Ascending aorta (tissue), 2 donors: ENCODE results near the gene ADARB1. TPM values are rescaled to one million over a fixed set of nuclear protein-coding genes. Genes with fewer than 3 reads are reported as not detected.
"Not testable (repeated sequence)": the region's sequence is repeated elsewhere in the genome, so short reads cannot be mapped to it uniquely, and the experiment has no call there.

Experiments
- DNase-seq, 2 donors: peaks; one replicate each; pipeline ENCODE4 v3.0.0-alpha.2; 2019; ENCODE audit warnings: low spot score in 2 of 2
- H3K27ac ChIP-seq, 2 donors: fragments of 200-600 bp; sonication (generic); one replicate each; pipeline ENCODE4 v1.5.1; 2016 to 2017; ENCODE audit warnings: mild to moderate bottlenecking in 1 of 2
- H3K27me3 ChIP-seq: fragments of 200-600 bp; sonication (generic); one replicate; pipeline ENCODE4 v1.5.1; 2017
- H3K36me3 ChIP-seq, 2 donors: fragments of 200-600 bp; sonication (generic); one replicate each; pipeline ENCODE4 v1.5.1; 2016
- H3K4me1 ChIP-seq, 2 donors: fragments of 200-600 bp; sonication (generic); one replicate each; pipeline ENCODE4 v1.5.1; 2016 to 2017; ENCODE audit warnings: mild to moderate bottlenecking in 1 of 2
- H3K4me3 ChIP-seq, 2 donors: fragments of 200-600 bp; sonication (generic); one replicate each; pipeline ENCODE4 v1.5.1; 2016 to 2017; ENCODE audit warnings: mild to moderate bottlenecking in 1 of 2
- H3K9me3 ChIP-seq, 2 donors: fragments of 200-600 bp; sonication (generic); one replicate each; pipeline ENCODE4 v1.5.1; 2016
- CTCF ChIP-seq, 3 experiments: fragments of 200-600 bp in 2 of 3; fragments of 450-650 bp in 1 of 3; sonication (generic) in 2 of 3; IDR thresholded peaks; one replicate each; pipeline ENCODE4 v1.5.1; 2016 to 2019; ENCODE audit warnings: antibody characterized with exemption in 3 of 3, mild to moderate bottlenecking in 1 of 3, moderate library complexity in 1 of 3
- intact Hi-C: fragments of 100-400 bp; cut with DNase I; formaldehyde crosslinking; loops from one replicate; pipeline ENCODE4 v1.15.1; 2023
- total RNA-seq: library from RNA; depleted of rRNA; stranded (reverse); fragments of >200 nt; gene quantifications from one replicate; pipeline ENCODE4 v1.1.0, GENCODE V29; 2016

ADARB1 gene
- total RNA-seq: 82.9 TPM

GRCh38 chr21:45074048-45074817 lies at the start of gene ADARB1:
Gene ADARB1, plus strand, starts transcription at chr21:45074580. Its CDS starts 97,077 bp downstream, at chr21:45171657.
- H3K27ac ChIP-seq: peak within 1 kb of the TSS; percentile 91
- intact Hi-C loops: loop anchor here (2.0 to 5.0 kb wide), 3 partner anchors 23 to 72 kb away; no protein-coding TSS in a partner anchor
- peak within 1 kb of the TSS; percentile 81 to 98 for H3K4me3 ChIP-seq
- no peak for TF ChIP-seq CTCF (IDR thresholded peaks at IDR 0.05)
- no peaks in the 10 kb centered on the region for H3K27me3 ChIP-seq
- no peaks in the 10 kb centered on the region for H3K9me3 ChIP-seq
- DNase-seq: peak in 1 of 2 donors; percentile 74
- H3K36me3 ChIP-seq: no peaks in the 10 kb centered on the region
- peaks cover 1 to 21% of the 10 kb centered on the region in 2 donors for H3K4me1 ChIP-seq

GRCh38 chr21:45026066-45026745 lies 48.2 kb upstream of the ADARB1 start:
- intact Hi-C loops: no loop called here
- TF ChIP-seq CTCF (IDR thresholded peaks at IDR 0.05): peak in 1 of 3 experiments; percentile 10
- Histone ChIP-seq H3K4me3 (no peak overlapping the region), H3K36me3 (no peaks in the 10 kb centered on the region), H3K9me3 (peaks cover 0 to 9% of the 10 kb centered on the region in 2 donors), H3K4me1 (peaks cover 20 to 32% of the 10 kb centered on the region in 2 donors), H3K27me3 (no peaks in the 10 kb centered on the region), H3K27ac (peak overlapping the region; percentile 87 to 90)
- DNase-seq: peak; percentile 12 to 81

GRCh38 chr21:45026826-45027225 lies 47.6 kb upstream of the ADARB1 start:
- no peak for TF ChIP-seq CTCF (IDR thresholded peaks at IDR 0.05)
- Histone ChIP-seq H3K9me3 (peaks cover 0 to 9% of the 10 kb centered on the region in 2 donors), H3K4me3 (no peak overlapping the region), H3K27me3 (no peaks in the 10 kb centered on the region), H3K27ac (peak overlapping the region; percentile 87 to 90), H3K36me3 (no peaks in the 10 kb centered on the region), H3K4me1 (peaks cover 26 to 38% of the 10 kb centered on the region in 2 donors)
- no peak for DNase-seq
- intact Hi-C loops: no loop called here

GRCh38 chr21:45027241-45028196 lies 46.9 kb upstream of the ADARB1 start:
- H3K27ac ChIP-seq: peak overlapping the region; percentile 87 to 90
- no peak for TF ChIP-seq CTCF (IDR thresholded peaks at IDR 0.05)
- no peak overlapping the region for H3K4me3 ChIP-seq
- peak in 1 of 2 donors; percentile 5 for DNase-seq
- no peaks in the 10 kb centered on the region for H3K36me3 ChIP-seq
- H3K9me3 ChIP-seq: peaks cover 0 to 9% of the 10 kb centered on the region in 2 donors
- intact Hi-C loops: no loop called here
- no peaks in the 10 kb centered on the region for H3K27me3 ChIP-seq
- peaks cover 30 to 45% of the 10 kb centered on the region in 2 donors for H3K4me1 ChIP-seq

- H3K36me3 ChIP-seq, H3K27me3 ChIP-seq, H3K9me3 ChIP-seq, intact Hi-C loops, DNase-seq, H3K4me3 ChIP-seq, H3K27ac ChIP-seq: not testable (repeated sequence)
- peaks cover 41 to 56% of the 10 kb centered on the region in 2 donors for H3K4me1 ChIP-seq
Measured at GRCh38 chr21:45028645-45029044, 45.7 kb upstream of the ADARB1 start.
